ENCODE measurements around the gene FMNL2. TPM values are rescaled to one million over a fixed set of nuclear protein-coding genes. Genes with fewer than 3 reads are reported as not detected.
A peak's percentile ranks its signal among the peaks of the same experiment; 100 is the strongest.

FMNL2 gene
- total RNA-seq, 1 experiment from 2014 or later = 33.6 TPM

DNA sequence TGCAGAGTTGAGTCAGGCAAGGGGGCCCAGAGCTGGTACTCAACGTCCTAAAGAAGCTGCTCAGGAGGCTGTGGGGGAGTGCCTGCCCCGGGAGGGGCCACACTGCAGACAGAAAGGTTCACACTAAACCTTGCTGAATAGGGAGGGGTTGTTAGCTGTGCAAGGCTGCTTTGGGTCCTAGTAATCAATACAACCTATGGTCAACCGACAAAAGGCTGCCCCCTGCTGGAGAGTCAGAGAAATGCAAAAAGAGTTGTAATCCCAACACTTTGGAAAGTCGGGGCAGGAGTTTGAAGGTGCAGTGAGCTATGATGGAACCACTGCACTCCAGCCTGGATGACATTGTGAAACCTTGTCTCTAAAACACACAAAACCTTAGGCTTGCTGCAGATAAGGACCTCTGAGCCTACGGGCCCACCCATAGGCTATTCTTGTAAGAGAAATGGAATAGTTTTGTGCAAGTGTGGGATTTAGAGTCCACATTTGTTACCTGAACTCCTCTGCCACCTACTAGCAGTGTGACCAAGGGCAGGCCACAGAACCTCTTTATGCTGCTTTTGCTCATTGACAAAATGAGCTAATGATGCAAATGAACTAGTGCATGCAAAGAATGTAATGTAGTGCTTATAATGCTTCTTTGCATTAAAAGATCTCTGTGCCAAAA, 300.8 kb downstream of the FMNL2 start:
- no peak overlapping the region for H2BK12ac ChIP-seq (ENCODE audit: insufficient read length, low read depth, low read length)
- H3K4me1 Mint-ChIP-seq = no peaks in the 10 kb centered on the region
- no CpG with 5 or more reads among the region's 5 CpGs for WGBS (ENCODE audit: extremely low coverage, insufficient read length, low lambda C conversion rate)
- no peak overlapping the region for H3K4me3 Mint-ChIP-seq
- H3K4me2 ChIP-seq (ENCODE audit: insufficient read depth, insufficient read length, low read length) = no peak overlapping the region
- H3K27me3 Mint-ChIP-seq (ENCODE audit: low read depth) = no peaks in the 10 kb centered on the region
- no peak overlapping the region for H3T11ph ChIP-seq (ENCODE audit: low read length)
- H4K91ac ChIP-seq (ENCODE audit: insufficient read length, low read depth, low read length) = no peak overlapping the region
- H3K9me3 ChIP-seq (ENCODE audit: control insufficient read depth, low read depth, low read length) = no peaks in the 10 kb centered on the region
- H3K4ac ChIP-seq (ENCODE audit: low read depth, low read length) = no peak overlapping the region
- H4K8ac ChIP-seq (replicated peaks; ENCODE audit: insufficient read length, low read depth, low read length) = no peak overlapping the region
- no peak overlapping the region for H3K27ac Mint-ChIP-seq
- H3K79me1 ChIP-seq (ENCODE audit: insufficient read depth, low read depth, low read length, poor library complexity, severe bottlenecking) = no peaks in the 10 kb centered on the region
- no peaks in the 10 kb centered on the region for H3K23me2 ChIP-seq (ENCODE audit: insufficient read length, low read depth, low read length, poor library complexity, severe bottlenecking)
- peak; percentile 74 for DNase-seq
- H3K27me3 ChIP-seq (ENCODE audit: insufficient read depth, low read length) = no peaks in the 10 kb centered on the region
- no peaks in the 10 kb centered on the region for H3K4me1 ChIP-seq (ENCODE audit: insufficient read depth, low read length)
- H3K56ac ChIP-seq (ENCODE audit: insufficient read length, low read depth, low read length) = no peak overlapping the region
- H2BK120ac ChIP-seq (ENCODE audit: low read depth, low read length, poor library complexity, severe bottlenecking) = no peak overlapping the region
- no peak overlapping the region for H3K27ac ChIP-seq (ENCODE audit: insufficient read length, low read depth, low read length)
- H3K36me3 Mint-ChIP-seq (ENCODE audit: insufficient read depth in 1 of 3, low read depth in 3 of 3) = peaks cover 35 to 55% (median 55%) of the 10 kb centered on the region in 3 experiments; a peak in 6 of 7 replicates
- H2AFZ ChIP-seq (ENCODE audit: low read length) = no peak overlapping the region
- H2BK20ac ChIP-seq (ENCODE audit: low read depth, low read length, poor library complexity, severe bottlenecking) = no peak overlapping the region
- no peak overlapping the region for H2BK5ac ChIP-seq (ENCODE audit: insufficient read length, low read length)
- H2AK5ac ChIP-seq (ENCODE audit: insufficient read length, low read length) = no peak overlapping the region
- H3K9me3 Mint-ChIP-seq = no peaks in the 10 kb centered on the region
- no peaks in the 10 kb centered on the region for H4K20me1 ChIP-seq (ENCODE audit: control insufficient read depth, insufficient read depth, insufficient read length)
- H2BK15ac ChIP-seq (ENCODE audit: low read depth, low read length) = no peak overlapping the region
- no peak overlapping the region for H3K9ac ChIP-seq (ENCODE audit: extremely low read depth, insufficient read length, low read length)
- no peak overlapping the region for H4K5ac ChIP-seq (ENCODE audit: insufficient read length, low read depth, low read length)
- TF ChIP-seq, protein P1, sequence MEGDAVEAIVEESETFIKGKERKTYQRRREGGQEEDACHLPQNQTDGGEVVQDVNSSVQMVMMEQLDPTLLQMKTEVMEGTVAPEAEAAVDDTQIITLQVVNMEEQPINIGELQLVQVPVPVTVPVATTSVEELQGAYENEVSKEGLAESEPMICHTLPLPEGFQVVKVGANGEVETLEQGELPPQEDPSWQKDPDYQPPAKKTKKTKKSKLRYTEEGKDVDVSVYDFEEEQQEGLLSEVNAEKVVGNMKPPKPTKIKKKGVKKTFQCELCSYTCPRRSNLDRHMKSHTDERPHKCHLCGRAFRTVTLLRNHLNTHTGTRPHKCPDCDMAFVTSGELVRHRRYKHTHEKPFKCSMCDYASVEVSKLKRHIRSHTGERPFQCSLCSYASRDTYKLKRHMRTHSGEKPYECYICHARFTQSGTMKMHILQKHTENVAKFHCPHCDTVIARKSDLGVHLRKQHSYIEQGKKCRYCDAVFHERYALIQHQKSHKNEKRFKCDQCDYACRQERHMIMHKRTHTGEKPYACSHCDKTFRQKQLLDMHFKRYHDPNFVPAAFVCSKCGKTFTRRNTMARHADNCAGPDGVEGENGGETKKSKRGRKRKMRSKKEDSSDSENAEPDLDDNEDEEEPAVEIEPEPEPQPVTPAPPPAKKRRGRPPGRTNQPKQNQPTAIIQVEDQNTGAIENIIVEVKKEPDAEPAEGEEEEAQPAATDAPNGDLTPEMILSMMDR (conservative IDR thresholded peaks at IDR 0.05) = peak; percentile 85
- H3K14ac ChIP-seq (ENCODE audit: insufficient read depth, low read length) = no peak overlapping the region
- H3K23ac ChIP-seq (ENCODE audit: insufficient read length, low read depth, low read length) = no peak overlapping the region
- H3K79me2 ChIP-seq (ENCODE audit: insufficient read depth, low read length) = no peaks in the 10 kb centered on the region
- no peak overlapping the region for H3K18ac ChIP-seq (ENCODE audit: insufficient read length, low read depth, low read length)

All from H9 (cell line).